ENCODE measurements around the gene GSE1.
"Not testable (repeated sequence)": the region's sequence is repeated elsewhere in the genome, so short reads cannot be mapped to it uniquely, and the experiment has no call there.

Gene GSE1

DNA sequence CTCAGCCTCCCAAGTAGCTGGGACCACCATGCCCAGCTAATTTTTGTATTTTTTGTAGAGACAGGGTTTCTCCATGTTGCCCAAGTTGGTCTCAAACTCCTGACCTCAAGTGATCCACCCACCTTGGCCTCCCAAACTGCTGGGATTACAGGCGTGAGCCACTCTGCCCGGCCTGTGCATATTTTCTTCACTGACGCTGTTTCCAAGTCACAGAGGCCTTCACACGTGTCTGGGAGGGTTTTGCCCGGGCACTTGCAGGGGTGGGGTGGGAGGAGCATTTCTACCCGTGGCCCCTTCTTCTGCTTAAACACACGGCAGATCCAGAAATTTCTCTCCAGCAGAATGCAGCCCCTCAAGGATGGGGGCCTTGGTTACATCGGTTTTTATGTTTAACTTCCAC is 20.8 kb upstream of the GSE1 start:
- DNase-seq: not testable (repeated sequence)

DNA sequence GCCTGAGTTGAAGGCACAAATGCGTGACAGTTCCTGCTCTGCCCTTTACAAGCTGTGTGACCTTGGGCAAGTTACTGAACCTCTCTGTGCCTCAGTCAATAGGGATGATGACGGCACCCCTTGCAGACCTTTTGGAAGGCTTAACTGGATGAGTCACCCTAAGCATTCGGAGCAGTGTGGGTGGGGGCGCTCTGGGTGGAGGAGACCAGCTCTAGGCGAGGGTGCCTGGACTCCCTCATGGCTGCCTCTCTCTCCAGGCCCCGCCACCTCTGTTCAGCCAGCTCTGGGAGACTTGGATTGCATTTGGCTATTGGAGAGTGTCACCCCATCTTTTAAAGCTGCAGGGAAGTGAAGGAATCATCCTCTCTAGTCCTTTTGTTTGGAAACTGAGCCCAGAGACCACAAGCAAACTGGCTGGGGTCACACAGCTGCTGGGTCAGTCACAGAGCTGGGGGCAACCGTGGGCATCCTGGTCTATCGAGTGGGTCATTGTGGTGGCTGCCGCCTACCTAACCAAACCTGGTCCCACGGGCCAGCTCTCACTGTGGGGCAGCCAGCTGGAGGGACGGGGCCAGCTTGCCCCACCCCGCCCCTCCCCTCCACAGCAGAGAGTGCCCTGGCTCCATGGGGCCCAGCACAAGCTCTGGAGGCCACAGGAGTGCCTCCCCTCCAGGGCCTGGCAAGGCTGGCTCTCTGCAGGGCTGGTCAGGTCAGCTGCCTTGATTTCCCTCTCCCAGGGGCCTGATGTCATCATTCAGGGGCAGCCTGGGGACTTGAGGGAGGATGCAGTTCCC is 20.2 kb upstream of the GSE1 start:
- no peak for DNase-seq

- DNase-seq: no peak
Observed at GRCh38 chr16:85593494-85594221, 19.5 kb upstream of the GSE1 start.

GRCh38 chr16:85594273-85594977 is 18.7 kb upstream of the GSE1 start:
- no peak for DNase-seq

GRCh38 chr16:85594978-85595661 is 18.0 kb upstream of the GSE1 start:
- no peak for DNase-seq

- no peak for DNase-seq
Observed at GRCh38 chr16:85595812-85596502, 17.2 kb upstream of the GSE1 start.

- no peak for DNase-seq
Observed at GRCh38 chr16:85598141-85598540, 15.0 kb upstream of the GSE1 start.

GRCh38 chr16:85600078-85600477 is 13.0 kb upstream of the GSE1 start:
- no peak for DNase-seq

GRCh38 chr16:85600530-85601271 is 12.4 kb upstream of the GSE1 start:
- DNase-seq: no peak

DNA sequence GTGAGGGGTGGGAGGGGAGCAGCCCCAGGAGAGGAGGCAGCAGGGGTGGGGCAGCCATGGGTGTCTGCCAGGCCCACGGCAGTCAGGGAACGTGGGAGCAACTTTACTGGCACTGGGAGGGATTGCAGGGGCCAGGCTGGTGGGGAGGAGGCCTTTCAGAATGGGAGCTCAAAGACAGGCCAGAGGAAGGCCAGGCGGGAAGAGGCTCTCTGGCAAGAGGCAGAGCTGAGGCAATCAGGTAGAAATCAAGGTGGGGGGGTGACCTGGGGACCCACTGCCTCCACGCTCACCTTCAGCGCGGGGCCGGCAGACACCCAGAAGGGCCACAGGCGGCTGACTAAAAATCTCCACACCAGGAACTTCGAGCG is 11.9 kb upstream of the GSE1 start:
- no peak for DNase-seq

DNA sequence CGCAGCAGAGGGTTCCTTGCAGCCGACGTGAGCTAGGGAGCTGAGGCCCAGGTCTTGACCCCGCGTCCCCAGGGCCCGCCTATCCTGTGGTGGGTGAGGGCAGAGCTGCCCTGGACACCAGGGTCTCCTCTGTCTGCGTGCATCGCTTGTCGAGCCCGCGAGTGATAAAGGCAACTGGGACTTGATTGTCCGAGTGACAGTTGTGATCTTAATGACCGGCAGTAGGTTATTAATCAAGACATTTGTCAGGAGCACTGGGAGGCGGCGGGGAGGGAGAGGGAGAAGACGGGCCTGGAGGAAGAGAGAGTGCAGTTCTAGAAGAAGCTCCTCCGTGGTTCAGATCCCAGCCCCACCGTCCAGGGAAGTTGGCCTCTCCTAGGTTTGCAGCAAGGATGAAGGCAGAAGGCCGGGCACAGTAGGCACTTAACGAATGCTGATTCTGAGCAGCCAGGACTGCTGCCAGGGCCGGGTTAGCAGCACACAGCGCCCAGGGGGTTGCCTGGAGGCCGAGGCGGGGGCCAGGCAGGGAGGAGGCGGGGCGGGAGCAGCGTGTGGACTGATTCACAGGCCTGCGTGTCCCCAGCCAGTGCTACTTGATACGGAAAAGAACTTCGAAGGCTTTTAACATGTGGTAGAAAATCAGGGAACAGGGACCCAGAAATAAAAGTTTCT is 11.3 kb upstream of the GSE1 start:
- DNase-seq: no peak

- DNase-seq: no peak
Observed at GRCh38 chr16:85602402-85603202, 10.5 kb upstream of the GSE1 start.

GRCh38 chr16:85603203-85603755 is 9.8 kb upstream of the GSE1 start:
- DNase-seq: no peak

DNA sequence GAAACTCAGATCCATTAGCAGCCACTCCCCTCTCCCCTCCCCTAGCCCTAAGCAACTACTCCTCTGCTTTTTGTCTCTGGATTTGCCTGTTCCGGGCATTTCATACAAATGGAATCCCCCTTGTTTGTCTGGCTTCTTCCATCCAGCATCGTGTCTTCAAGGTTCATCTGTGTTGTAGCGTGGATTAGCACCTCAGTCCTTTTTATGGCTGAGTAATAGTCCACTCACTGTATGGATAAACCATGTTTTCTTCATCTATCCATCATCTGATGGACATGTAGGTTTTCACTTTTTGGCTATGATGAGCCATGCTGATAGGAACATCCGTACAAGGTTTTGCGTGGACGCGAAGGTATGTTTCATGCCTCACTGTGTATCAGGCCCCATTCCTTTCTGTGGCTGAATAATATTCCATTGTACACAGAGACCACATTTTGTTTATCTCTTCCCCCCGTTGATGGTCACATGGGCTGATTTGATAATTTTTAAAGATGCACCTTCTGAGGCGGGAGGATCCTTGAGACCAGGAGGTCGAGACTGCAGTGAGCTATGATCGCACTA is 8.9 kb upstream of the GSE1 start:
- DNase-seq: no peak

GRCh38 chr16:85605051-85605911 is 7.8 kb upstream of the GSE1 start:
- no peak for DNase-seq

- DNase-seq: no peak
Observed at GRCh38 chr16:85605912-85606841, 6.9 kb upstream of the GSE1 start.

- DNase-seq: no peak
Observed at GRCh38 chr16:85606904-85607303, 6.2 kb upstream of the GSE1 start.

Measured in activated effector memory CD4-positive, alpha-beta T cell treated with anti-CD3 and anti-CD28 coated beads, Interleukin-2, amount 50 U/mL, for 16 hours (primary cell).